ENCODE measurements around the gene GIMD1.
"Not testable (repeated sequence)": the region's sequence is repeated elsewhere in the genome, so short reads cannot be mapped to it uniquely, and the experiment has no call there.

GIMD1 gene

GRCh38 chr4:106368678-106369077 is at the start of gene GIMD1:
Gene GIMD1 (minus strand): TSS chr4:106368778. CDS start chr4:106367435, 1,343 bp downstream.
- no peak for DNase-seq (ENCODE audit: low spot score)

GRCh38 chr4:106414366-106414765 is 45.8 kb upstream of the GIMD1 start:
- DNase-seq (ENCODE audit: low spot score) = no peak

- DNase-seq (ENCODE audit: low spot score) = no peak
These were observed 41.6 kb upstream of the GIMD1 start for GRCh38 chr4:106409901-106410889.

- not testable (repeated sequence) for DNase-seq (ENCODE audit: low spot score)
These were observed 39.4 kb upstream of the GIMD1 start for GRCh38 chr4:106408004-106408403.

GRCh38 chr4:106401157-106401556 is 32.6 kb upstream of the GIMD1 start:
- DNase-seq (ENCODE audit: low spot score) = no peak

- not testable (repeated sequence) for DNase-seq (ENCODE audit: low spot score)
These were observed 30.3 kb upstream of the GIMD1 start for GRCh38 chr4:106398898-106399297.

GRCh38 chr4:106395582-106395981 is 27.0 kb upstream of the GIMD1 start:
- no peak for DNase-seq (ENCODE audit: low spot score)

- DNase-seq (ENCODE audit: low spot score) = no peak
These were observed 17.3 kb upstream of the GIMD1 start for GRCh38 chr4:106385853-106386393.

GRCh38 chr4:106384878-106385277 is 16.3 kb upstream of the GIMD1 start:
- no peak for DNase-seq (ENCODE audit: low spot score)

DNA sequence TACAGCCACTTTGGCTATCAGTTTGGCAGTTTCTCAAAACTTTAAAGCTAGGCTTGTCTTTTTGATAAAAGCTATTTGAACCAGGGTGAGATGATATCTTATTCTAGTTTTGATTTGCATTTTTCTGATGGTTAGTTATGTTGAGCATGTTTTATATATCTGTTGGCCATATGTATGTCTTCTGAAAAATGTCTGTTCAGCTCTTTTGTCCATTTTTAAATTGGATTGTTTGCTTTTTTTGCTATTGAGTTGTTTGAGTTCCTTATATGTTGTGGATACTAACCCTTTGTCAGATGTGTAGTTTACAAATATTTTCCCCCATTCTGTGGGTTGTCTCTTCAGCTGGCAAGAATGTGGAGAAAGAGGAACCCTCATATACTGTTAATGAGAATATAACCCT is 11.6 kb upstream of the GIMD1 start:
- no peak for DNase-seq (ENCODE audit: low spot score)

DNA sequence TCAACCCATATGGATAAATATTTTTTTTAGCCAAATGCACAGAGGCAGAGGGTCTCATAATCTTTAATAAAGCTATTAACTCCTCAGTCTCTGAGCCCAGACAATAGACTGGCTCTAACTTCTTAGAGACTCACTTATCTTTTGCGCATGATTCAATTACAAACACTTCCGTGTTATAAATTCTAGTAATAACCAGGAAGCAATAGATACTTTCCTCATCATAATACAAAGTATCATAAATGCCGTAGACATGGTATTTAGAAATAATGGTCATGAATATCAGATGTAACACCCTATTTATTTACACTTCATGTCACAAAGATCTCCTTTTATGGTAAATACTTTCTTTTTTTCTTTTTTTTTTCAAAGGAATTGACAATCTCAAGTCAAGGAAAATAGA is 4.4 kb upstream of the GIMD1 start:
- no peak for DNase-seq (ENCODE audit: low spot score)

- no peak for DNase-seq (ENCODE audit: low spot score)
These were observed 2.6 kb upstream of the GIMD1 start for GRCh38 chr4:106371161-106371560.

GRCh38 chr4:106370214-106370613 is 1.6 kb upstream of the GIMD1 start:
- DNase-seq (ENCODE audit: low spot score) = no peak

GRCh38 chr4:106369456-106370060 is 980 bp upstream of the GIMD1 start:
- DNase-seq (ENCODE audit: low spot score) = peak; percentile 58

DNA sequence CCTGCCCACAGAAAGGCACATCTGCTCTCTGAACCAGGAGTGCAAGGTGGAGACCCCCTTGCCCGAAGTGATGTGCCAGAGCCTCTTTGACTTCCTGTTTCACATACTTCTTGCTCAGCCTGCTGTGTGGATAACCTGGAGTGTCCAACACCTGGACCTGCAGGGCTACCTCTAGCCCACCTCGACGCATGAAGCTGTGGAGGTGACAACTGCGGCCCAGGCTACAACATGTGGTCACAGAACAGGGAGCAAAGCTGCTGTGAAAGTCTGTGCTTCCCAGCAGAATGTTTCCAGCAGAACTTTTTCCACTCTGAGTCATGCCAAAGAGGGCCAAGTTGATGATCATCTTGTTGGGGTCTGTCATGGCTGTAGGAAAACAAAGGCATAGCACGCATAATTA is 1.5 kb downstream of the GIMD1 start:
- no peak for DNase-seq (ENCODE audit: low spot score)

DNA sequence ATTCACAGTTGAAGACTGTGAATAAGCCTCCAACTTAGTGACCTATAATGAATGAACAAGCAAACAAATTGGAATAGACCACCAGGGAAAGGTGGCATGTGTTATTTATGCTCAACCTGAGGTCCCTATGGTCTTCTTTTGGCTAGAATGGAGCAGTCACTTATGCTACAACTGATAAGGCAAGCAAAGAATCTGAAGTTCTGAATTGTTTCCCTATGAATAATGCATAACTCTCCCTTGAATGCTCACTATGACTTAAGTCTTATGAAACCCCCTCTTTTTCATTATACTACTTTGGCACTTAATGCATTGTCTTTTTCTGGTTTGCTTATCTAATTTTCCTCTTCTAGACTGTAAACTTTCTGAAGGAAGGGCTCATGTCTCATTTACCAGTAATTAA is 2.6 kb downstream of the GIMD1 start:
- DNase-seq (ENCODE audit: low spot score) = no peak

DNA sequence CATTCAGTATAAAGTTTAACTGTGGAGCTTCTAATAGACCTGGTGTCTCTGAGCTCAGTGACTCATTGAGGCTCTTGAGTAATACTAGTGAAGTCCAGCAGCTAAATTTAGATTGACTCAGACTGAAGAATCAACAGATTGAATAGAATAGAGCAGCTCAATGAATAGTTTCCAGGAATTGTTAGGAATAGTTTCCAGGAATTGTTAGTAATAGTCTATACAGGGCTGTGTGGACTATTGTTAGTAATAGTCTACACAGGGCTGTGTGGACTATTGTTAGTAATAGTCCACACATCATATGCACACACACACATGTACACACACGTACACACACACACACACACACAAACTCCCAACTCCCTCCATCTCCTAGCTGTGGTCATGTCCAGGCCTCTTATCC is 3.0 kb downstream of the GIMD1 start:
- no peak for DNase-seq (ENCODE audit: low spot score)

GRCh38 chr4:106364282-106364681 is 4.3 kb downstream of the GIMD1 start:
- DNase-seq (ENCODE audit: low spot score) = no peak

DNA sequence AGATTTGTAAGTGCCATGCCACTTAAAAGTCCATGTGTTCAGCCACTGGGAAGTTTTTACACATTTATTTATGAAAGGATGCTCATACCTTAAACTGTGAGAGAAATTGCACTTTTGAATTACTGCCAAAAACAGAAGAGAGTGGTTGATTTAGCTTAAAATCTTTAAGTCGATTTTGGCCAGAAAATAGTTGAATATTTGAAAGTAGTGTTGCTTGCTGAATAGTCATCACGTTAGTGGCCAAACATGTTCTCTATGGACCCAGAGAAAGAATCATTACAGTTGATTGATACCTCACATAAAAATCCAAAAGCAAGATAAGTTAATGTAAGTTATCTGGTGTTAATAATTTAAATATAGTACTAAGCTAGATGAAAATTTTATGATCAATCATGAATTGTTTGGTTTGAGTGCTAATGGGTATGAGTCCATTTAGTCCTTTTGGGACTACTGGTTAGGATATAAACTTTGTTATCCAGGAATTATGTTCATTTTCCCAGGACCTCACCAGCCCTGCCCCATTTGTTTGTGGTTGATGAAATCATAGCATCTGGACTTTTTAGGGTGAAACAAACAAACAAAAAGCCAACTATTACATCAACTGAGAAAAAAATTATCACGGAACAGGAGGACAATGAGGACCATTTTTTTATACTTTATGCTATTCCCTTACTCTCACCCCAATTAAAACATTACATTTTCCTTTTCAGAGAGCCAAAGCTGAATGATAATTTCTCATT is 6.3 kb downstream of the GIMD1 start:
- no peak for DNase-seq (ENCODE audit: low spot score)

DNA sequence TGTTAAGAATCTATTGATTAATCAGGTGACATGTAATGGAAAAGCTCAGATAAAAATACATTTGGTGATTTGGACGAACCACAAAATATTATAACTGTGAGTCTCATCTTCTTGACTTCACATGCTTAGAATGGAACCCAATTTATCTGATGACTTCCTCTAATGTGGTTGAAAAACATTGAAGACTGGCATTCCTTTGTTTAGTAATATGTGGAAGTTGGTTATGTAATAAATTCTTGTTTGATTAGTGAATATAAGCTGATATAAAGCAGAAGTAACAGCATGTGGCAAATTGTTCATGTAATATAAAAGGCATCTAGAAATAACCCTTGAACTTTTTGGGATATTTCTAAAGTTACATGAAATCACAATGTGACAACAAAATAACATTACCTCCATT is 9.7 kb downstream of the GIMD1 start:
- DNase-seq (ENCODE audit: low spot score) = no peak

- no peak for DNase-seq (ENCODE audit: low spot score)
These were observed 13.4 kb downstream of the GIMD1 start for GRCh38 chr4:106355193-106355592.

GRCh38 chr4:106353786-106354185 is 14.8 kb downstream of the GIMD1 start:
- DNase-seq (ENCODE audit: low spot score) = no peak

All from iPS-NIHi11 (cell line).